ENCODE data around the gene FBLN1.

FBLN1 gene

GRCh38 chr22:45548991-45549761 lies 46.5 kb downstream of the FBLN1 start:
- in situ Hi-C loops (cut with MboI; ENCODE audit: low pct_unique_long_range_greater_than_20kb, low sequenced_read_pairs, unreplicated experiment) = no loop called here
- no peak for DNase-seq (ENCODE audit: low spot score)
- TF ChIP-seq CTCF (IDR thresholded peaks at IDR 0.05; ENCODE audit: extremely low read depth, insufficient read depth, missing control alignments) = peak; percentile 22

- in situ Hi-C loops (cut with MboI; ENCODE audit: low pct_unique_long_range_greater_than_20kb, low sequenced_read_pairs, unreplicated experiment) = no loop called here
- no peak for TF ChIP-seq CTCF (IDR thresholded peaks at IDR 0.05; ENCODE audit: extremely low read depth, insufficient read depth, missing control alignments)
- no peak for DNase-seq (ENCODE audit: low spot score)
These were observed 47.2 kb downstream of the FBLN1 start for GRCh38 chr22:45549762-45550378.

- no peak for TF ChIP-seq CTCF (IDR thresholded peaks at IDR 0.05; ENCODE audit: extremely low read depth, insufficient read depth, missing control alignments)
- in situ Hi-C loops (cut with MboI; ENCODE audit: low pct_unique_long_range_greater_than_20kb, low sequenced_read_pairs, unreplicated experiment) = no loop called here
- DNase-seq (ENCODE audit: low spot score) = no peak
These were observed 47.7 kb downstream of the FBLN1 start for GRCh38 chr22:45550416-45550815.

GRCh38 chr22:45550891-45551290 lies 48.2 kb downstream of the FBLN1 start:
- in situ Hi-C loops (cut with MboI; ENCODE audit: low pct_unique_long_range_greater_than_20kb, low sequenced_read_pairs, unreplicated experiment) = no loop called here
- no peak for DNase-seq (ENCODE audit: low spot score)
- TF ChIP-seq CTCF (IDR thresholded peaks at IDR 0.05; ENCODE audit: extremely low read depth, insufficient read depth, missing control alignments) = no peak

- no peak for DNase-seq (ENCODE audit: low spot score)
- TF ChIP-seq CTCF (IDR thresholded peaks at IDR 0.05; ENCODE audit: extremely low read depth, insufficient read depth, missing control alignments) = no peak
- in situ Hi-C loops (cut with MboI; ENCODE audit: low pct_unique_long_range_greater_than_20kb, low sequenced_read_pairs, unreplicated experiment) = no loop called here
These were observed 48.8 kb downstream of the FBLN1 start for GRCh38 chr22:45551310-45552016.

GRCh38 chr22:45552017-45552411 lies 49.3 kb downstream of the FBLN1 start:
- DNase-seq (ENCODE audit: low spot score) = no peak
- in situ Hi-C loops (cut with MboI; ENCODE audit: low pct_unique_long_range_greater_than_20kb, low sequenced_read_pairs, unreplicated experiment) = no loop called here
- no peak for TF ChIP-seq CTCF (IDR thresholded peaks at IDR 0.05; ENCODE audit: extremely low read depth, insufficient read depth, missing control alignments)
